Measurements from ENCODE around the gene MINDY2. TPM values are rescaled to one million over a fixed set of nuclear protein-coding genes. Genes with fewer than 3 reads are reported as not detected.
A peak's percentile ranks its signal among the peaks of the same experiment; 100 is the strongest.

The MINDY2 gene
- 18.4 and 22.8 TPM in 2 replicates for total RNA-seq (2021)
- percentile 73 among the genes with signal in this experiment for Bru-seq, nascent RNA
- BruChase-seq, experiment 1, labeled RNA remaining after a 2-hour chase = percentile 82 among the genes with signal in this experiment
- percentile 80 among the genes with signal in this experiment for BruChase-seq, experiment 2, labeled RNA remaining after a 6-hour chase
- long read RNA-seq, full-length matches to known transcripts = 7 of 38 reads
- long read RNA-seq, partial matches to known transcripts = 1 of 38 reads
- long read RNA-seq, other reads (novel, unspliced or antisense) = 30 of 38 reads

GRCh38 chr15:58770857-58771620 lies at the start of gene MINDY2:
Gene MINDY2, plus strand, starts transcription at chr15:58771302. Its CDS starts 94 bp downstream, at chr15:58771396.
- Histone ChIP-seq H3K27ac (peak within 1 kb of the TSS; percentile 87), H3K4me2 (peak within 1 kb of the TSS; percentile 90), H2AFZ (peak within 1 kb of the TSS; percentile 83), H3K27me3 (ENCODE audit: insufficient read depth, low read depth) (no peaks in the 10 kb centered on the region), H3K79me2 (ENCODE audit: low read depth) (peaks cover 48% of the 10 kb centered on the region), H3K4me1 (replicated peaks; ENCODE audit: insufficient read depth) (peaks cover 37% of the 10 kb centered on the region), H3F3A (ENCODE audit: insufficient read depth, low read depth) (peaks cover 10% of the 10 kb centered on the region), H4K20me1 (ENCODE audit: insufficient read depth) (no peaks in the 10 kb centered on the region), H3K9me3 (ENCODE audit: insufficient read depth, low read depth) (no peaks in the 10 kb centered on the region), H3K4me3 (peak within 1 kb of the TSS; percentile 80), H3K36me3 (ENCODE audit: low read depth) (no peaks in the 10 kb centered on the region), H3K9me2 (ENCODE audit: insufficient read depth) (no peaks in the 10 kb centered on the region)
- ChIA-PET CTCF (interaction anchor here (0.6 to 1.1 kb wide), 5 partner anchors 16 to 1986 kb away, joined by 3 to 15 read pairs (median 4); no protein-coding TSS in a partner anchor), POLR2A (ENCODE audit: unreplicated experiment) (interaction anchor here (0.5 to 1.8 kb wide), 20 partner anchors 10 to 922 kb away, joined by 3 to 33 read pairs (median 6); partner anchors contain the start of gene ADAM10)
- peak; percentile 92 to 97 for DNase-seq
- no TSS peak for BruUV-seq (replicated peaks)
- intact Hi-C loops (cut with micrococcal nuclease; ENCODE audit: unreplicated experiment) = loop anchor here (1.0 to 10.0 kb wide), 8 partner anchors 21 to 544 kb away; no protein-coding TSS in a partner anchor
- no peak; the same call in 1 of the 2 replicates for TF ChIP-seq CTCF (conservative IDR thresholded peaks at IDR 0.05)
- no peak for TF ChIP-seq EZH2 (IDR thresholded peaks at IDR 0.05; ENCODE audit: low read depth)

- ChIA-PET CTCF (interaction anchor here (0.6 kb wide), 1 partner anchor 45 kb away, joined by 15 read pairs; no protein-coding TSS in a partner anchor), POLR2A (ENCODE audit: unreplicated experiment) (no interaction called here)
- H3K79me2 ChIP-seq (ENCODE audit: low read depth) = peaks cover 93% of the 10 kb centered on the region
- no peaks in the 10 kb centered on the region for H3K27me3 ChIP-seq (ENCODE audit: insufficient read depth, low read depth)
- H3K27ac ChIP-seq = peak overlapping the region; percentile 43; the same call in 1 of the 2 replicates
- TF ChIP-seq CTCF (conservative IDR thresholded peaks at IDR 0.05) = no peak
- TF ChIP-seq EZH2 (IDR thresholded peaks at IDR 0.05; ENCODE audit: low read depth) = no peak
- H4K20me1 ChIP-seq (ENCODE audit: insufficient read depth) = no peaks in the 10 kb centered on the region; the same call in 1 of the 2 replicates
- no peaks in the 10 kb centered on the region for H3K9me3 ChIP-seq (ENCODE audit: insufficient read depth, low read depth)
- no peak overlapping the region for H2AFZ ChIP-seq
- no peak overlapping the region for H3K4me2 ChIP-seq
- H3K9me2 ChIP-seq (ENCODE audit: insufficient read depth) = no peaks in the 10 kb centered on the region
- H3K4me1 ChIP-seq (replicated peaks; ENCODE audit: insufficient read depth) = no peaks in the 10 kb centered on the region
- intact Hi-C loops (cut with micrococcal nuclease; ENCODE audit: unreplicated experiment) = no loop called here
- peak in 1 of 2 experiments; percentile 35 for DNase-seq
- no peaks in the 10 kb centered on the region for H3F3A ChIP-seq (ENCODE audit: insufficient read depth, low read depth)
- no TSS peak for BruUV-seq (replicated peaks)
- no peak overlapping the region for H3K4me3 ChIP-seq
- H3K36me3 ChIP-seq (ENCODE audit: low read depth) = no peaks in the 10 kb centered on the region
These were observed 46.6 kb upstream of the MINDY2 start for GRCh38 chr15:58724466-58724865.

GRCh38 chr15:58726867-58727266 lies 44.2 kb upstream of the MINDY2 start:
- no peak overlapping the region for H3K4me2 ChIP-seq
- POLR2A ChIA-PET (ENCODE audit: unreplicated experiment) = no interaction called here
- DNase-seq = no peak
- H3K36me3 ChIP-seq (ENCODE audit: low read depth) = no peaks in the 10 kb centered on the region
- intact Hi-C loops (cut with micrococcal nuclease; ENCODE audit: unreplicated experiment) = no loop called here
- peaks cover 1% of the 10 kb centered on the region for H3K4me1 ChIP-seq (replicated peaks; ENCODE audit: insufficient read depth)
- H2AFZ ChIP-seq = no peak overlapping the region
- CTCF ChIA-PET = interaction anchor here (0.7 kb wide), 1 partner anchor 140 kb away, joined by 16 read pairs; no protein-coding TSS in a partner anchor
- BruUV-seq (replicated peaks) = no TSS peak
- peaks cover 96% of the 10 kb centered on the region for H3K79me2 ChIP-seq (ENCODE audit: low read depth)
- no peaks in the 10 kb centered on the region for H3K9me2 ChIP-seq (ENCODE audit: insufficient read depth)
- H4K20me1 ChIP-seq (ENCODE audit: insufficient read depth) = no peaks in the 10 kb centered on the region; the same call in 1 of the 2 replicates
- H3F3A ChIP-seq (ENCODE audit: insufficient read depth, low read depth) = no peaks in the 10 kb centered on the region; the same call in 1 of the 2 replicates
- no peaks in the 10 kb centered on the region for H3K9me3 ChIP-seq (ENCODE audit: insufficient read depth, low read depth)
- TF ChIP-seq CTCF (conservative IDR thresholded peaks at IDR 0.05) (no peak), EZH2 (IDR thresholded peaks at IDR 0.05; ENCODE audit: low read depth) (no peak)
- H3K27ac ChIP-seq = no peak overlapping the region
- no peak overlapping the region for H3K4me3 ChIP-seq
- H3K27me3 ChIP-seq (ENCODE audit: insufficient read depth, low read depth) = no peaks in the 10 kb centered on the region
